ENCODE data around the gene MGAT4C. TPM values are rescaled to one million over a fixed set of nuclear protein-coding genes. Genes with fewer than 3 reads are reported as not detected.

The MGAT4C gene
- total RNA-seq, 4 donors from 2014 or later = 0.16 TPM; not detected in 3

GRCh38 chr12:86104087-86104486, 152.1 kb downstream of the MGAT4C start:
- TF ChIP-seq, protein P1, sequence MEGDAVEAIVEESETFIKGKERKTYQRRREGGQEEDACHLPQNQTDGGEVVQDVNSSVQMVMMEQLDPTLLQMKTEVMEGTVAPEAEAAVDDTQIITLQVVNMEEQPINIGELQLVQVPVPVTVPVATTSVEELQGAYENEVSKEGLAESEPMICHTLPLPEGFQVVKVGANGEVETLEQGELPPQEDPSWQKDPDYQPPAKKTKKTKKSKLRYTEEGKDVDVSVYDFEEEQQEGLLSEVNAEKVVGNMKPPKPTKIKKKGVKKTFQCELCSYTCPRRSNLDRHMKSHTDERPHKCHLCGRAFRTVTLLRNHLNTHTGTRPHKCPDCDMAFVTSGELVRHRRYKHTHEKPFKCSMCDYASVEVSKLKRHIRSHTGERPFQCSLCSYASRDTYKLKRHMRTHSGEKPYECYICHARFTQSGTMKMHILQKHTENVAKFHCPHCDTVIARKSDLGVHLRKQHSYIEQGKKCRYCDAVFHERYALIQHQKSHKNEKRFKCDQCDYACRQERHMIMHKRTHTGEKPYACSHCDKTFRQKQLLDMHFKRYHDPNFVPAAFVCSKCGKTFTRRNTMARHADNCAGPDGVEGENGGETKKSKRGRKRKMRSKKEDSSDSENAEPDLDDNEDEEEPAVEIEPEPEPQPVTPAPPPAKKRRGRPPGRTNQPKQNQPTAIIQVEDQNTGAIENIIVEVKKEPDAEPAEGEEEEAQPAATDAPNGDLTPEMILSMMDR (IDR thresholded peaks at IDR 0.05; ENCODE audit: low read depth) = no peak

DNA sequence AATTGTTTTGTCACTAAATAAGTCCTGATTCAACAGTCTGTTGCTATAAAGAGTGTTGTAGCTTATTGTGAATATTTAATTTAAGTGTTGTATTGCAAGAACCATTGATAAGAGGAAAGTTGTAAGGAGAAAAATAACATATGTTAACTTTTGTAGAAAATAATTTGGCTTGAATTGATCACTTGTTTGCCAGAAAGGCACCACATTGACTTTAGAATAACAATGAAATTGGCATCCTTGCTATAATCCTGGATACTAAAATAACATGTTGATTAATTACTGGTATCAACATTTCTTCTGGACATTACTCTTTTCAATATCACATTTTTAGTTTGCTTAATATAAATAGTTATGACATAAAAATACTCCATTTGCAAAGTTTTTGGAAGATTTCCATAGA, 159.0 kb downstream of the MGAT4C start:
- TF ChIP-seq, protein P1 (IDR thresholded peaks at IDR 0.05; ENCODE audit: low read depth) = no peak

DNA sequence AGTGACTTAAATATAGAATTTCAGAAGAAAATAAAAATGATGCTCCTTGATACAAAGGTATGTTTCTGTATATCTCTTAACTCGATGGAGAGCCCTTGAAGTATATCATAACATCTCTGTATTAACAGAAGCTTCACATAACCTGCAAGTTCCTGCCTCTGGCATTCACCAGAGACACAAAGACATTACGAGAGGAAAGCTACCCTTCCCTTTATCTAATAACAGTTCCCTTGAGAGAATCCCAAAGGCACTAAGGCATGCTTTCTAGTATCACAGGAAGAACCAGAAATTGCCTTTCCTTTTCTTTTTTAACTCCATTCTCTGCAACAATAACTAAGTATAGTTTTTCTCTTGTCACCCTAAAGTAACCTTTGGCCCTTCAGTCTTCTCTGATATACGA, 164.5 kb downstream of the MGAT4C start:
- TF ChIP-seq, protein P1 (IDR thresholded peaks at IDR 0.05; ENCODE audit: low read depth) = no peak

GRCh38 chr12:86081843-86082242, 174.3 kb downstream of the MGAT4C start:
- TF ChIP-seq, protein P1 (IDR thresholded peaks at IDR 0.05; ENCODE audit: low read depth) = no peak

DNA sequence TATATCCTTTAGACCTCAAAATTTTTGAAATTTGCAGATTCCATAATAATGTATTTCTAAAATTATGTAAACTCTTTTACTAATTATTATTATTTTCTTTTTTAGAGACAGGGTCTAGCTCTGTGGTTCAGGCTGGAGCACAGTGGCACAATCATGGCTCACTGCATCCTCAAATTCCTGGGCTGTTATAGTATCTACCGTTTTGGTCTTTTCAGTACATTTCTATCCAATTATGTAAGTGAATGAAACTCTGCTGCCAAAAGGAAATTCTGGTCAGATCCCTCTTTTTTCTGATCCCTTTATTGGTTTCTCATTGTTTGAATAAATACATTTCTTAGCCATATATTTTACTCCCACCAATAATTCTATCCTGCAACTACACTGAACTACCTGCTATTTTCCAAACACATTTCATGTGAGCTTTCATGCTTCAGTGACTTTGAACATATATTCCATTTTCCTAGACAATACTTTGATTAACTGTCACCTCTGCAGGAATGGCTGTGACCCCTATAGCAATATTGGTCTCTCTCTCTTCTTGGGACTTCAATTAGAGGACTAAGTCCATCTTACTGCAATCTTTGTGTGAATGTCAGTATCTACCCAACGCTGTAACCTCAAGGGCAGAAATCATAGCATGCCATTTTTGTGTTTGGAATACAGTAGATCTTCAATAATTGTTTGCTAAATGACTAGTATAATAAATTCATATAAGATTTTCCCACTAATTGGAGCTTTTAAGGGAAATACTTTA, 198.9 kb downstream of the MGAT4C start:
- TF ChIP-seq, protein P1 (IDR thresholded peaks at IDR 0.05; ENCODE audit: low read depth) = no peak

DNA sequence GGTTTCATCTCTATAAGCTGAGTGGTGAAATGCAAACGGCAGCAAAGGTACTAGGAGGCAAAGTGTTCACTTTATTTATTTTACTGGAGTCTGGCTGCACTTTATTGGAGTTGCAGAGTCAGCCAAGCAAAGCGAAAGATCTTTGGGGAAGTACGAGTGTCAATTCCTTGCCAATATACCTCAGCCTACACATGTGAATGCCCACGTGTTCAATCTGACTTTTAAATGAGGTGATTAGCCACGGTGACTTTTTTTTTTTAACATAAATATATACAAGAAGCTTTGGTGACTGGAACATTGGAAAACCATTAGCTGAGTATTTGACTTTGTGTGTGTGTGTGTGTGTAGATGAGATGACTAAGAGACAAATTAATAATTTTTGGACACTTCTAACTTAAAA, 203.3 kb downstream of the MGAT4C start:
- TF ChIP-seq, protein P1 (IDR thresholded peaks at IDR 0.05; ENCODE audit: low read depth) = no peak

- TF ChIP-seq, protein P1 (IDR thresholded peaks at IDR 0.05; ENCODE audit: low read depth) = no peak
Measured at GRCh38 chr12:86050010-86050409, 206.2 kb downstream of the MGAT4C start.
